CD4-positive, alpha-beta T cell treated with Interleukin-17A for 1 hour (primary cell): ENCODE measurements around the gene EYA2.

Source experiments
- DNase-seq: peaks from one replicate; pipeline ENCODE4 v3.0.0-alpha.2; 2020

The EYA2 gene

GRCh38 chr20:47013606-47014005 lies 119.0 kb downstream of the EYA2 start:
- DNase-seq = no peak

DNA sequence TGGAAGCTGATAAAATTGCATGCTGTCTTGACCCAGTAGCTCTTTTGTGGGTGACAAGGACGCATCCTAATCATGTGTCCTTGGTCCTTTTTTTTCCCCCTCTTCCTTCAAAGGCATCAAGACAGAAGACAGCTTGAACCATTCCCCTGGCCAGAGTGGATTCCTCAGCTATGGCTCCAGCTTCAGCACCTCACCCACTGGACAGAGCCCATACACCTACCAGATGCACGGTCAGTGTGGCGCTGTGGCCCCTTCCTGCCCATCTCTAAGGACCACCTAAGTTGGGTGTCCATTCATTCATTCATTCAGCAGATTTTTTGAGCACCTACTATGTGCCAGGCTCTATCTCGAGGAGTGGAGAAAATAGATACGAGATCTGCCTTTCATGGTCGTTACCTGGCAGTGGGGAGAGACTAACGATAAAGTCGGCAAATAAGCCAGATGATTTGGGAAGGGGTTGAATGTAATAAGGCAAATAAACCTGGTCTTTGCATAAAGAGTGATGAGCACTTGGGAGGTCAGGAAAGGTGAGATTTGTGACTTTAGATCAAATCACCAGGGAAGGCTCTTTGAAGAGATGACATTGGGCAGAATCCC lies 121.5 kb downstream of the EYA2 start:
- no peak for DNase-seq

GRCh38 chr20:47018381-47018780 lies 123.7 kb downstream of the EYA2 start:
- DNase-seq = no peak

DNA sequence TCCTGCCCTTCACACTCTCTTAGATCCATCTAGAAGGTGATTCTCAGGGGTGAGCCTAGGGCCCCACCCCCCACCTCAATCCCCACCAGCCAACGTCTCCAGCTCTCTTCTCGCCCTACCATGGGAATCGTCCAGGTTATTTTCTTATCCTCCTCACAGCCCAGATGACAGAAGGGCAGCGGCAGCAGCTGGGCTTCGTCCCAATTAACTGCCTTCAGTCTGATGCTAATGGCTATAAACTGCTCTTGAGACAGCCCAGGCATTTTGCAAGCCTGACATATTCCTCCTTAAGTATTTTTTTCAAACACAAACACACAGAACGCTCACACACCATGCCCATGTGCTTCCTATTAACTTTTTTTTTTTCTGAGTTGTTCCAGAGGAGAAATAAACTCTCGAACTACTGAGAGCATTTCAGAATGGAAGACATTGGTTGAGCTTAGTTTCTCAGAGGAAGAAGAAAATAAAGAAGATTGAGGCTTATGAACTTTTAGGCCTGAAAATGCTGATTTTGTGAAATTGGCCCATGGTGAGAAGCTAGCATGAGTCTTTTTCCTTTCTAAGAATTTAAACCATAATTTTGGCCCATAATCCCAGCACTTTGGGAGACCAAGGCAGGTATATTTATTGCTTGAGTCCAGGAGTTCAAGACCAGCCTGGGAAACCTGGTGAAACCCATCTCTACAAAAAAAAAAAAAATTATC lies 124.6 kb downstream of the EYA2 start:
- no peak for DNase-seq

DNA sequence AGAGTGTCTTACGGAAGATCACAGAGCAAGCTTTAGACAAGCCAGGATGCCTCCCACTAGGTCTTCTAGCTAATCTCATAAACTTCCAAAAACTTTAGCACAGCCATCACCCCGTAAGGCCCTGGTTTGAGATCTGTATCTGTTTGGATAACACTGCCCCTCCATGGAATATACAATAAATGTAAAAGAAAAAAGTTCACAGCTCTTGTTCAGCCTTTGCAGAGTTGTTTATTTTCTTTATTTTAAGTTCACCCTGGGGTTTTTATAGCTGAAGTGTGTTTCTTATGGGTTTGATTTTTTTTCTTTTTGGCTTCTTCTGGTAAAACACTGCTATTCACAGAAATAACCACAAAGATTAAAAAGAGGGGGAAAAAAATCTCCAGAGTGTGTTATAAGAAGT lies 125.6 kb downstream of the EYA2 start:
- DNase-seq = no peak

- DNase-seq = no peak
Observed at GRCh38 chr20:47021850-47022249, 127.2 kb downstream of the EYA2 start.

DNA sequence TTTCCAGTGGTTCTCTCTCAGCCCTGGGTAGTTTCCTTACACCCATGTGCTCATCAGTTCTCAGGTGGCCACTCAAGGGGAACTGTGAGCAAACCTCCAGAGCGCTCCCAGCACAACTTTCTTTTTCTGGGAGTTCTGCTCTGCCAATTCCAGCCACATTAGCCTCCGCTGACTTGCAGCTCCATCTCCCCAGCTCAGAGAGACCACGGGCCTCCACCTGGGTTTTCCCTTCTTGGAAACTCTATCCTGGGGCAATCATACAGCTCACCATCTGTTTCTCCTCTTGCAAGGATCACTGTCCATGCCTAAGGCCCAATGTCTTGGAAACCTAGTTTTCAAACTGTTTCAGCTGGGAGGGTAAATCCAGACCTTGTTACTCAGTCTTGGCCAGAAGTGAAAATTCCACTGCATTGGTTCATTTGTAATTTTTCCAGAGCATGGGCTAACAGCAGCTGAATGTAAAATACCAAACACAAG lies 129.9 kb downstream of the EYA2 start:
- DNase-seq = no peak

GRCh38 chr20:47027042-47027441 lies 132.4 kb downstream of the EYA2 start:
- DNase-seq = no peak

GRCh38 chr20:47027456-47027855 lies 132.8 kb downstream of the EYA2 start:
- no peak for DNase-seq

GRCh38 chr20:47028487-47028886 lies 133.8 kb downstream of the EYA2 start:
- no peak for DNase-seq

DNA sequence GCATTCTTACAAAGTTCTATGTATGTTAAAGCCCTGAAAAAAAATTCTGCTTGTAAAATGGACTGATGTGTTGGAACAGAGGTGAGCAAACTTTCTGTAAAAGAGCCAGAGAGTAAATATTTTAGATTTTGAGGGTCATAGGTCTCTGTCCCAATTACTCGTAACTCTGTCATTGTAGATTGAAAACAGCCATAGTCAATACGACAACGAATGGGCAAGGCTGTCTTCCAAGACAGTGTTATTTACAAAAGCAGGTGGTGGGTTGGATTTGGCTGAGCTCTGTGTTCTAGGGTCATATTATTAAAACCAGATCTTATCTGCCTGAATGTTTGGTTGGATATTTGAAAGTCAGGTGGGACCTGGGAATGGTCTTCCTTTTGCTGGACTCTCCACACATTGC lies 135.2 kb downstream of the EYA2 start:
- no peak for DNase-seq

DNA sequence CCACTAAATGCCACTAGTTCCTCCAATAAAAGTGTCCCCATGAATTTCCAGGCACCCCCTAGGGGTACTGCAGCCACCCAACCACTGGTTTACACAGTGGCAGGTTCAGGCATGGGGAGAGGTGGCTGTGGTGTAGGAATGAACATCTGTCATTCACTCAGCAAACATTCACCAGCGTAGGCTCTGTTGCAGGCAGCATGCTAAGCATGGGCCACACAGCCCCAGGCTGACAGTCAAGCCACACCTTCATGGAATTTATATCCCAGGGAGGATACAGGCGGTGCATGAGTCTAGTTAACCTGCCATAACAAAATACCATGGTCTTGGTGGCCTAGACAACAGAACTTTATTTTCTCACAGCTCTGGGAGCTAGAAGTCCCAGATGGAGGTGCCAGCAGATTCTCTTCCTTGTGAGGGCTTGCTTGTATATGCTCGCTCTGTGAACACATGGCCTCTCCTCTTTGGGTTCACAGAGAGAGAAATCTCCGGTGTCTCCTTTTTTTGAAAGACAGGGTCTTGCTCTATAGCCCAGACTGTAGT lies 135.7 kb downstream of the EYA2 start:
- DNase-seq = no peak

DNA sequence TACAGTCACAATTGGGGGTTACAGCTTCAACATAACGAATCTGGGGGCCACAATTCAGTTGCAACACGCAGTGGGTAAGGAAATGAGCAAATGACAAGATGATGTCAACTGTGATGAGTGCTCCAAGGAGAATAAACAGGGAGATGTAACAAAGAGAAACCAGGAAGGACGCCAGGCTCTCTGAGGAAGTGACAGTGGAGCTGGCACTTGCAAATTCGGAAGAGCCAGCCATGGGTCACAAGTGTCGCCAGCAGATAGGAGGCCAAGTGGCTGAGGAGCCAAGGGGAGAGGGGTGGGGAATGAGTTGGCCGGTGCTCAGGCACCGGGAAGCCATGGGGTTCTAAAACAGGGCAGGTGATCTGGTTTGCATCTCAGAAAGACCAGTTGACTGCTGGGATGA lies 136.4 kb downstream of the EYA2 start:
- DNase-seq = no peak

DNA sequence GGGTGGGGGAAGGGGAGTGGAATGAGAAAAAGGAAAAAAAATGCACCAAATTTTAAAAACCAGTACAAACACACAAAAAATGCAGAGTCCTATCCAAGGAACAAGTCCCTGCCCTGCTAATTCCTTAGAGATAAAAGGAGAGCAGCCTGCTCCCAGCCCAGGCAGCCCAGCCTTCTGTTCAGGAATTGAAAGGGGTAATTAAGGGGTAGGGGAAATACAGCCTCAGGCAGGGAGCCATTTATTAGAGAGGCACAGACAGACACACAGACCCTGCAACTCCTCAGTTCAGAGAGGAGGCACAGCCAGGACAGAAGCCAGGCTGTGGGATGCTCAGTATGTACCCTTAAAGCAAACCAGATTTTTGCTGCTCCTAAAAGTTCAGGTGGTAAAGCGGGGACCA lies 137.2 kb downstream of the EYA2 start:
- no peak for DNase-seq

GRCh38 chr20:47032933-47033578 lies 138.4 kb downstream of the EYA2 start:
- no peak for DNase-seq

DNA sequence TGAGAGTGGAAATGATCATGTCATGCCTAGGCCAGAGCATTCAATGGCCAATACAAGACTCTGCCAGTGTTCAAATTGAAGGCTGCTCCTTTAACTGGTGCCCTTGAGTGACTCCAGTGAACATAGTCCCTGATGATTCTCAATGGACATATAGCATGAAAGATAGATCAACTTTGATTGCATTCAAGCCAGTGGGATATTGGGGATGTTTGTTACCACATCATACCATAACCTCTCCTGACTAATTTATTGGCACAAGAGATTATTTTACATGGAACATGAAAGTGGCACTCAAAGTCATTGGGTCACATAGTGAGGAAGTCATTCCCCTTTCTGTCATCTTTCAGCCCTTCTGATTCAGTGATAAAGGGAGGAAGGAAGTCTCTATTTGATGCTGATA lies 139.0 kb downstream of the EYA2 start:
- DNase-seq = no peak

- DNase-seq = no peak
Observed at GRCh38 chr20:47035026-47035590, 140.5 kb downstream of the EYA2 start.

- DNase-seq = no peak
Observed at GRCh38 chr20:47036091-47036870, 141.6 kb downstream of the EYA2 start.

GRCh38 chr20:47038566-47039560 lies 144.2 kb downstream of the EYA2 start:
- DNase-seq = no peak

GRCh38 chr20:47040506-47041125 lies 146.0 kb downstream of the EYA2 start:
- no peak for DNase-seq

GRCh38 chr20:47041396-47041899 lies 146.8 kb downstream of the EYA2 start:
- DNase-seq = no peak
